Cardiac fibroblast (primary cell): ENCODE measurements around the gene MED31.
"Not testable (repeated sequence)": the region's sequence is repeated elsewhere in the genome, so short reads cannot be mapped to it uniquely, and the experiment has no call there.

Source experiments
- DNase-seq, 2 donors: peaks; one replicate each; pipeline versions ENCODE4 v3.0.0 to v3.0.0-alpha.2; 2010; ENCODE audit warnings: low read depth in 2 of 2
- H3K4me3 ChIP-seq, 2 donors: replicated peaks in 1 of 2; 1 replicate in 1 of 2; 2 replicates in 1 of 2; pipeline ENCODE4 v1.5.1; 2011; ENCODE audit warnings: low read depth in 2 of 2, low read length in 2 of 2, mild to moderate bottlenecking in 2 of 2, moderate library complexity in 1 of 2
- CTCF ChIP-seq: IDR thresholded peaks from one replicate; pipeline ENCODE4 v1.5.1; 2011; ENCODE audit warnings: low read depth, mild to moderate bottlenecking, low read length, inconsistent platforms

The MED31 gene

GRCh38 chr17:6695051-6695450, 43.6 kb upstream of the MED31 start:
- no peak for DNase-seq
- no peak for TF ChIP-seq CTCF
- no peak overlapping the region for H3K4me3 ChIP-seq

- H3K4me3 ChIP-seq, DNase-seq: not testable (repeated sequence)
Measured at GRCh38 chr17:6691958-6692357, 40.6 kb upstream of the MED31 start.

GRCh38 chr17:6691546-6691945, 40.1 kb upstream of the MED31 start:
- no peak overlapping the region for H3K4me3 ChIP-seq
- no peak for TF ChIP-seq CTCF
- no peak for DNase-seq

GRCh38 chr17:6690641-6691040, 39.2 kb upstream of the MED31 start:
- no peak for DNase-seq
- no peak overlapping the region for H3K4me3 ChIP-seq
- TF ChIP-seq CTCF, result no peak

GRCh38 chr17:6688944-6689343, 37.5 kb upstream of the MED31 start:
- no peak for DNase-seq
- no peak for TF ChIP-seq CTCF
- H3K4me3 ChIP-seq, result no peak overlapping the region

- no peak overlapping the region for H3K4me3 ChIP-seq
- TF ChIP-seq CTCF, result no peak
- no peak for DNase-seq
Measured at GRCh38 chr17:6686026-6686425, 34.6 kb upstream of the MED31 start.

- DNase-seq, result no peak
- H3K4me3 ChIP-seq, result no peak overlapping the region
Measured at GRCh38 chr17:6684881-6685767, 33.7 kb upstream of the MED31 start.

More at GRCh38 chr17:6684881-6685767, 33.7 kb upstream of the MED31 start:
- no peak for TF ChIP-seq CTCF
